KMS-11 (cell line): Measurements from ENCODE around the gene ZNHIT2.

Experiments
- H2AFZ ChIP-seq: fragments of 200-600 bp; sonication (generic); 2 replicates; pipeline ENCODE4 v1.6.1; 2016; ENCODE audit warnings: antibody characterized with exemption, mixed run types, low read depth
- H3K27ac ChIP-seq: fragments of 200-600 bp; sonication (generic); 2 replicates; pipeline ENCODE4 v1.6.1; 2016; ENCODE audit warnings: mild to moderate bottlenecking, mixed run types
- H3K27me3 ChIP-seq: fragments of 200-600 bp; sonication (generic); 2 replicates; pipeline ENCODE4 v1.6.1; 2017; ENCODE audit warnings: mild to moderate bottlenecking, low read depth, mixed run types, moderate library complexity; ENCODE audit not compliant: insufficient read depth
- H3K36me3 ChIP-seq: fragments of 200-600 bp; sonication (generic); 2 replicates; pipeline ENCODE4 v1.6.1; 2017; ENCODE audit warnings: mild to moderate bottlenecking, mixed run types; ENCODE audit not compliant: insufficient read depth
- H3K4me1 ChIP-seq: fragments of 200-600 bp; sonication (generic); 2 replicates; pipeline ENCODE4 v1.6.1; 2016; ENCODE audit warnings: mild to moderate bottlenecking, low read depth, mixed run types; ENCODE audit not compliant: poor library complexity, severe bottlenecking
- H3K4me2 ChIP-seq: fragments of 200-600 bp; sonication (generic); 2 replicates; pipeline ENCODE4 v1.7.0; 2016; ENCODE audit warnings: mild to moderate bottlenecking, mixed run types
- H3K4me3 ChIP-seq: fragments of 200-600 bp; sonication (generic); IDR thresholded peaks from 2 replicates; pipeline ENCODE4 v1.6.1; 2017; ENCODE audit warnings: low read depth, low read length, mixed read lengths; ENCODE audit not compliant: insufficient read depth
- H3K79me2 ChIP-seq: fragments of 200-600 bp; sonication (generic); 2 replicates; pipeline ENCODE4 v1.6.1; 2016; ENCODE audit warnings: low read depth, mixed run types; ENCODE audit not compliant: insufficient read depth
- H3K9ac ChIP-seq: fragments of 200-600 bp; sonication (generic); 2 replicates; pipeline ENCODE4 v1.6.1; 2016; ENCODE audit warnings: mild to moderate bottlenecking, mixed run types
- H4K20me1 ChIP-seq: fragments of 200-600 bp; sonication (generic); 2 replicates; pipeline ENCODE4 v1.6.1; 2016; ENCODE audit warnings: mild to moderate bottlenecking, mixed run types; ENCODE audit not compliant: insufficient read depth
- TF ChIP-seq, protein P1 (sequence below): fragments of 200-600 bp; sonication (generic); conservative IDR thresholded peaks from 2 replicates; pipeline ENCODE4 v1.6.1; 2017; ENCODE audit warnings: low read depth, mild to moderate bottlenecking, antibody characterized with exemption, low read length, moderate library complexity, mixed read lengths

Gene ZNHIT2

GRCh38 chr11:65117206-65118096 lies at the start of gene ZNHIT2:
Gene ZNHIT2 (minus strand): TSS chr11:65117701. CDS start chr11:65117653, 48 bp downstream.
- H3K4me3 ChIP-seq = no peak within 1 kb of the TSS
- H3K9ac ChIP-seq = peak within 1 kb of the TSS; percentile 95
- H3K4me2 ChIP-seq = peak within 1 kb of the TSS; percentile 89
- peaks cover 46% of the 10 kb centered on the region for H3K4me1 ChIP-seq
- H2AFZ ChIP-seq = 0 out of 2 replicates have a peak within 1 kb of the TSS, but pooled peaks have one; percentile 6
- no peaks in the 10 kb centered on the region for H3K36me3 ChIP-seq
- peak within 1 kb of the TSS; percentile 99 for H3K27ac ChIP-seq
- peaks cover 50% of the 10 kb centered on the region for H3K79me2 ChIP-seq
- TF ChIP-seq, protein P1, sequence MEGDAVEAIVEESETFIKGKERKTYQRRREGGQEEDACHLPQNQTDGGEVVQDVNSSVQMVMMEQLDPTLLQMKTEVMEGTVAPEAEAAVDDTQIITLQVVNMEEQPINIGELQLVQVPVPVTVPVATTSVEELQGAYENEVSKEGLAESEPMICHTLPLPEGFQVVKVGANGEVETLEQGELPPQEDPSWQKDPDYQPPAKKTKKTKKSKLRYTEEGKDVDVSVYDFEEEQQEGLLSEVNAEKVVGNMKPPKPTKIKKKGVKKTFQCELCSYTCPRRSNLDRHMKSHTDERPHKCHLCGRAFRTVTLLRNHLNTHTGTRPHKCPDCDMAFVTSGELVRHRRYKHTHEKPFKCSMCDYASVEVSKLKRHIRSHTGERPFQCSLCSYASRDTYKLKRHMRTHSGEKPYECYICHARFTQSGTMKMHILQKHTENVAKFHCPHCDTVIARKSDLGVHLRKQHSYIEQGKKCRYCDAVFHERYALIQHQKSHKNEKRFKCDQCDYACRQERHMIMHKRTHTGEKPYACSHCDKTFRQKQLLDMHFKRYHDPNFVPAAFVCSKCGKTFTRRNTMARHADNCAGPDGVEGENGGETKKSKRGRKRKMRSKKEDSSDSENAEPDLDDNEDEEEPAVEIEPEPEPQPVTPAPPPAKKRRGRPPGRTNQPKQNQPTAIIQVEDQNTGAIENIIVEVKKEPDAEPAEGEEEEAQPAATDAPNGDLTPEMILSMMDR = peak; percentile 94
- H4K20me1 ChIP-seq = no peaks in the 10 kb centered on the region
- H3K27me3 ChIP-seq = no peaks in the 10 kb centered on the region

GRCh38 chr11:65166893-65167292 lies 49.4 kb upstream of the ZNHIT2 start:
- Histone ChIP-seq H3K36me3 (no peaks in the 10 kb centered on the region), H3K4me2 (no peak overlapping the region), H3K27me3 (no peaks in the 10 kb centered on the region), H4K20me1 (no peaks in the 10 kb centered on the region), H3K4me3 (no peak overlapping the region), H3K79me2 (no peaks in the 10 kb centered on the region), H3K9ac (no peak overlapping the region), H3K27ac (no peak overlapping the region), H3K4me1 (no peaks in the 10 kb centered on the region), H2AFZ (no peak overlapping the region)
- TF ChIP-seq, protein P1 = no peak

DNA sequence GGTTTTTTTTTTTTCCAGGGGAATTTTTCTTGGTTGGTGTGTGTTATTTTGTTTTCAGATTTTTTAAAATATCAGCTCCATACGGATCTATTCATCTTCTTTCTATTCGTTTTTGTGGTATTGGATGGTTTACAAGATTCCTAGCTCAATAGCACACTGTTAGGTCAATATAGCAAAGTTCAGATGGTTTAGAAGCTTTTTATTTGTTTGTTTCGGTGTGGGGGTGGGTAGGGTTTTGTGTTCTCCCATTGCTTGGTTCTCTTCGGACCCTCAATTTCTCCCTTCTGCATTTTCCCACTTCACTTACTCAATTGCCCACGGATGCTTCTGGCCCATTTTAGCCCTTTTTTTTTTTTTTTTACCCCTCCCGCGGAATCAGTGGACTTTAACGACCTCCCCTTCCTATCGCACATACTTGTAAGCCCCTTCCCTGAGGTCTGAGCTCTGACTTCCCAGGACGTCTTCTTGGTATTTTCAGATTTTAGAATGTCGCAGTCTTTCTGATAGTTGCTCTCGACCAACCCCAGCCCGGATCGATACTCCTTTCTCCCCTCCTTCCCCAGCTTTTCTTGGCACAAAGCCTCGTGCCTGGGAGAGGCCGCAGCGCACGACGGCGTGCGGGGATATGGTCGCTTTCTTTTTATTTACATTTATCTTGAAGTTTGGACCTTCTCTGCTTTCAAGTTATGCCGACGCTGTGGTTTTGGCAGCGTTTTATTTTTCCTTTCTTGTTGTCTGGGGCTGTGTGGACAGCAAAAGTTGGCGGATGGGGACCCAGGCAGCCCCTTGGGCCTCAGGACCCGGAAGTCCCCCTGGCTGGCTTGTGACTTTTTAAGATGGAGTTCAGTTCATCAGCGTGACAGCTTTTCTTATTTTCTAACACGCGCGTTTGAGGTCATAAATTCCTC lies 48.2 kb upstream of the ZNHIT2 start:
- Histone ChIP-seq H4K20me1 (no peaks in the 10 kb centered on the region), H3K27ac (no peak overlapping the region), H3K27me3 (no peaks in the 10 kb centered on the region), H3K36me3 (no peaks in the 10 kb centered on the region), H3K9ac (no peak overlapping the region), H3K4me3 (no peak overlapping the region), H2AFZ (no peak overlapping the region), H3K79me2 (no peaks in the 10 kb centered on the region), H3K4me2 (no peak overlapping the region), H3K4me1 (no peaks in the 10 kb centered on the region)
- TF ChIP-seq, protein P1 = no peak

DNA sequence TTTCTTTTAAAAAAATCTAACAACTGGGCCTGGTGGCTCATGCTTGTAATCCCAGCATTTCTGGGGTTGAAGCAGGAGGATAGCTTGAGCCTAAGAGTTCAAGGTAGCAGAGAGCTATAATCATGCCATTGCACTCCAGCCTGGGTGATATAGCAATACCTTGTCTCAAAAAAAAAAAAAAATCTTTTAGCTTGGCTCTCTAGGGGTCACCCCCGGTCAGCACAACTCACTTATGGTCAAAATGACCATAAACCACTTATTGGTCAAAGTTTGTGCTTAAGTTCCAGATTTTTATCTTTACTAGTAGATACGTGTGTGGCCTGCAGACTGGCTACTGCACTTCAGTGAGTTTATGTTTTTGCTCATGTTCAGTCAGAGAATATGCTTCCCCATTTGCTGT lies 46.2 kb upstream of the ZNHIT2 start:
- H3K4me3 ChIP-seq = no peak overlapping the region
- H3K36me3 ChIP-seq = no peaks in the 10 kb centered on the region

More for the DNA sequence above, 46.2 kb upstream of the ZNHIT2 start:
- Histone ChIP-seq H4K20me1 (no peaks in the 10 kb centered on the region), H2AFZ (no peak overlapping the region), H3K27me3 (no peaks in the 10 kb centered on the region), H3K27ac (no peak overlapping the region), H3K9ac (no peak overlapping the region), H3K4me2 (no peak overlapping the region), H3K79me2 (no peaks in the 10 kb centered on the region), H3K4me1 (no peaks in the 10 kb centered on the region)
- TF ChIP-seq, protein P1 = no peak
